WERI-Rb-1 (cell line): ENCODE results near the gene MEIS2.
A peak's percentile ranks its signal among the peaks of the same experiment; 100 is the strongest.

ENCODE experiments used
- DNase-seq: peaks from one replicate; pipeline ENCODE4 v3.0.0-alpha.2; 2020
- H3K27ac ChIP-seq: fragments of 250-450 bp; sonication (Bioruptor Pico); 2 replicates; pipeline ENCODE4 v1.5.1; 2020; ENCODE audit warnings: mild to moderate bottlenecking, moderate library complexity
- H3K27me3 ChIP-seq: fragments of 250-450 bp; sonication (Bioruptor Pico); 2 replicates; pipeline ENCODE4 v1.5.1; 2021; ENCODE audit warnings: mild to moderate bottlenecking, low read depth, moderate library complexity; ENCODE audit not compliant: insufficient read depth, severe bottlenecking
- H3K36me3 ChIP-seq: fragments of 250-450 bp; sonication (Bioruptor Pico); 2 replicates; pipeline ENCODE4 v1.5.1; 2020; ENCODE audit warnings: mild to moderate bottlenecking, moderate library complexity
- H3K4me3 ChIP-seq: 2 replicates; pipeline ENCODE4 v1.5.1; 2011; ENCODE audit warnings: low read depth, mild to moderate bottlenecking, control low read depth, low read length
- H3K9me3 ChIP-seq: fragments of 250-450 bp; sonication (Bioruptor Pico); 2 replicates; pipeline ENCODE4 v1.5.1; 2021; ENCODE audit warnings: mild to moderate bottlenecking, moderate library complexity; ENCODE audit not compliant: severe bottlenecking
- TF ChIP-seq, protein P1 (sequence below): IDR thresholded peaks from 2 replicates; pipeline ENCODE4 v1.5.1; 2011; ENCODE audit warnings: low read depth, mild to moderate bottlenecking, control low read depth, inconsistent platforms, low read length

MEIS2 gene

GRCh38 chr15:37101980-37102304 is 1.6 kb upstream of the MEIS2 start:
- Histone ChIP-seq H3K27me3 (no peaks in the 10 kb centered on the region), H3K4me3 (peak overlapping the region; percentile 69), H3K27ac (peak overlapping the region; percentile 95), H3K9me3 (no peaks in the 10 kb centered on the region), H3K36me3 (peaks cover 21% of the 10 kb centered on the region)
- no peak for DNase-seq
- TF ChIP-seq, protein P1, sequence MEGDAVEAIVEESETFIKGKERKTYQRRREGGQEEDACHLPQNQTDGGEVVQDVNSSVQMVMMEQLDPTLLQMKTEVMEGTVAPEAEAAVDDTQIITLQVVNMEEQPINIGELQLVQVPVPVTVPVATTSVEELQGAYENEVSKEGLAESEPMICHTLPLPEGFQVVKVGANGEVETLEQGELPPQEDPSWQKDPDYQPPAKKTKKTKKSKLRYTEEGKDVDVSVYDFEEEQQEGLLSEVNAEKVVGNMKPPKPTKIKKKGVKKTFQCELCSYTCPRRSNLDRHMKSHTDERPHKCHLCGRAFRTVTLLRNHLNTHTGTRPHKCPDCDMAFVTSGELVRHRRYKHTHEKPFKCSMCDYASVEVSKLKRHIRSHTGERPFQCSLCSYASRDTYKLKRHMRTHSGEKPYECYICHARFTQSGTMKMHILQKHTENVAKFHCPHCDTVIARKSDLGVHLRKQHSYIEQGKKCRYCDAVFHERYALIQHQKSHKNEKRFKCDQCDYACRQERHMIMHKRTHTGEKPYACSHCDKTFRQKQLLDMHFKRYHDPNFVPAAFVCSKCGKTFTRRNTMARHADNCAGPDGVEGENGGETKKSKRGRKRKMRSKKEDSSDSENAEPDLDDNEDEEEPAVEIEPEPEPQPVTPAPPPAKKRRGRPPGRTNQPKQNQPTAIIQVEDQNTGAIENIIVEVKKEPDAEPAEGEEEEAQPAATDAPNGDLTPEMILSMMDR: no peak

GRCh38 chr15:37100966-37101215 is 542 bp upstream of the MEIS2 start:
- Histone ChIP-seq H3K27me3 (no peaks in the 10 kb centered on the region), H3K36me3 (peaks cover 31% of the 10 kb centered on the region), H3K9me3 (no peaks in the 10 kb centered on the region), H3K4me3 (peak overlapping the region; percentile 69), H3K27ac (peak overlapping the region; percentile 95)
- DNase-seq: no peak
- TF ChIP-seq, protein P1: no peak

- no peaks in the 10 kb centered on the region for H3K9me3 ChIP-seq
- peak overlapping the region; percentile 95 for H3K27ac ChIP-seq
- TF ChIP-seq, protein P1: no peak
- peak overlapping the region; percentile 69 for H3K4me3 ChIP-seq
- peaks cover 41% of the 10 kb centered on the region for H3K36me3 ChIP-seq
- DNase-seq: peak; percentile 36
- H3K27me3 ChIP-seq: no peaks in the 10 kb centered on the region
Measured at GRCh38 chr15:37099319-37100108, 835 bp downstream of the MEIS2 start.

GRCh38 chr15:37098468-37099318 is 1.7 kb downstream of the MEIS2 start:
- peak overlapping the region; percentile 69 for H3K4me3 ChIP-seq
- TF ChIP-seq, protein P1: no peak
- peaks cover 49% of the 10 kb centered on the region for H3K36me3 ChIP-seq
- no peaks in the 10 kb centered on the region for H3K9me3 ChIP-seq
- DNase-seq: peak; percentile 12
- peak overlapping the region; percentile 95 for H3K27ac ChIP-seq
- H3K27me3 ChIP-seq: no peaks in the 10 kb centered on the region

GRCh38 chr15:37097144-37097919 is 3.0 kb downstream of the MEIS2 start:
- peak; percentile 31 for DNase-seq
- TF ChIP-seq, protein P1: no peak
- no peaks in the 10 kb centered on the region for H3K27me3 ChIP-seq
- H3K36me3 ChIP-seq: peaks cover 61% of the 10 kb centered on the region
- H3K27ac ChIP-seq: peak overlapping the region; percentile 95
- no peaks in the 10 kb centered on the region for H3K9me3 ChIP-seq
- peak overlapping the region; percentile 69 for H3K4me3 ChIP-seq
